ENCODE data around the gene SLC4A11.
A peak's percentile ranks its signal among the peaks of the same experiment; 100 is the strongest.

The SLC4A11 gene

GRCh38 chr20:3181270-3181669 is 57.7 kb downstream of the SLC4A11 start:
- DNase-seq: no peak
- H3K9me3 Mint-ChIP-seq: no peaks in the 10 kb centered on the region
- no peak overlapping the region for H3K4me3 Mint-ChIP-seq
- TF ChIP-seq CTCF (IDR thresholded peaks at IDR 0.05): no peak
- no peak overlapping the region for H3K27ac Mint-ChIP-seq
- H3K27me3 Mint-ChIP-seq (ENCODE audit: low read depth, poor library complexity): no peaks in the 10 kb centered on the region
- no peaks in the 10 kb centered on the region for H3K4me1 Mint-ChIP-seq
- H3K36me3 Mint-ChIP-seq (ENCODE audit: low read depth): peaks cover 14% of the 10 kb centered on the region

DNA sequence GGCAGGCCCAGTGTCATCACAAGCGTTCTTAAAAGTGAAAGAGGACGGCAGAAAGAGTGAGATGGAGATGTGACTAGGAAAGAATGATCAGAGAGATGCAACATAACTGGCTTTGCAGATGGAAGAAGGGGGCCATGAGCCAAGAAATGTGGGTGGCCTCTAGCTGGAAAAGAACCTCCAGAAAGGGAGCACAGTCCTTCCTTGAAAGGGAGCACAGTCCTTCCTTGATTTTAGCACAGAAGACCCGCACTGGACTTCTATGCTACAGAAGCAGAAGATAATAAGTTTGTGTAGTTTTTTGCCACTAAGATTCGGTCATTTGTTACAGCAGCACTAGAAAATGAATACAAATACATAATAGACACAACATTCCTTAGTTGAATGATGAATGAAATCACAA is 58.7 kb downstream of the SLC4A11 start:
- no peaks in the 10 kb centered on the region for H3K9me3 Mint-ChIP-seq
- H3K4me3 Mint-ChIP-seq: no peak overlapping the region
- H3K27ac Mint-ChIP-seq: no peak overlapping the region
- no peak for TF ChIP-seq CTCF (IDR thresholded peaks at IDR 0.05)
- no peak for DNase-seq
- H3K4me1 Mint-ChIP-seq: peaks cover 7% of the 10 kb centered on the region
- peaks cover 11% of the 10 kb centered on the region for H3K36me3 Mint-ChIP-seq (ENCODE audit: low read depth)
- H3K27me3 Mint-ChIP-seq (ENCODE audit: low read depth, poor library complexity): no peaks in the 10 kb centered on the region

DNA sequence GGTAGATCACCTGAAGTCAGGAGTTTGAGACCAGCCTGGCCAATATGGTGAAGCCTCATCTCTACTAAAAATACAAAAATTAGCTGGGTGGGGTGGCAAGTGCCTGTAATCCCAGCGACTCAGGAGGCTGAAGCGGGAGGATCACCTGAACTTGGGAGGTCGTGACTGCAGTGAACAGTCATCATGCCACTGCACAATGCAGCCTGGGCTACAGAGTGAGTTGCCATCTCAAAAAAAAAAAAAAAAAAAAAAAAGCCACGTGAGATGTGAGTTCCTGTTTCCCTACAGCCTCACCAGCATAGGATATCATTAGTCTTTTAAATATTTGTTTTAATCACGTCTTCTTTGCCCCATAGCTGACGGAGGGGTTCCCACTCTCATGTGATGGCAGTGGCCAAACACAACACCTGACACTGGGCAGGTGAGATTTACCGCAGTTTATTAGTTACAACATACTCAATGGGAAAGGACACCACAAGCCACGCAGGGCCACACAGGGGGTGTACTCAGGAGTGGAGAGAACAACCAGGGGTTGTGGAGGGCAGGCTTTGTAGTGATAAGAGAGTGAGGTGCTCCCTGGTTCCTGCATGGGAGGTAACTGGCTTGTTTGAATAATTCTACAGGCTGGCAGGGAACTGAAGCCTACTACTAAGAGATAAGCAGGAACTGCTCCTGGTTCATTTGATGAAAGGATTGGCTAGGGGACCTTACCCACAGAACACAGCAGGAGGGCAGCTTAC is 61.1 kb downstream of the SLC4A11 start:
- Mint-ChIP-seq H3K36me3 (ENCODE audit: low read depth) (peaks cover 11% of the 10 kb centered on the region), H3K4me3 (no peak overlapping the region), H3K27ac (peak overlapping the region; percentile 80), H3K4me1 (peaks cover 17% of the 10 kb centered on the region), H3K27me3 (ENCODE audit: low read depth, poor library complexity) (no peaks in the 10 kb centered on the region), H3K9me3 (no peaks in the 10 kb centered on the region)
- DNase-seq: no peak
- no peak for TF ChIP-seq CTCF (IDR thresholded peaks at IDR 0.05)

All from nephron progenitor cell (in vitro differentiated cells).